NB4 (cell line): ENCODE data around the gene MYO1B.

Source experiments
- DNase-seq: peaks from one replicate; pipeline ENCODE4 v3.0.0; 2010; ENCODE audit warnings: low read depth
- H3K4me3 ChIP-seq: one replicate; pipeline ENCODE4 v1.5.1; 2011; ENCODE audit warnings: mild to moderate bottlenecking, low read depth, low read length, moderate library complexity
- CTCF ChIP-seq: IDR thresholded peaks from one replicate; pipeline ENCODE4 v1.5.1; 2012; ENCODE audit warnings: low read depth, low read length
- MYC ChIP-seq: IDR thresholded peaks from 2 replicates; pipeline ENCODE4 v1.6.1; 2011; ENCODE audit warnings: low read depth, low read length
- POLR2A ChIP-seq: IDR thresholded peaks from 2 replicates; pipeline ENCODE4 v1.6.1; 2011; ENCODE audit warnings: mild to moderate bottlenecking; ENCODE audit not compliant: insufficient read length; ENCODE audit errors: extremely low read depth
- TF ChIP-seq, protein P1 (sequence below): IDR thresholded peaks from 2 replicates; pipeline ENCODE4 v1.6.1; 2011; ENCODE audit warnings: low read depth, low read length

MYO1B gene

GRCh38 chr2:191322828-191323506 lies 77.8 kb downstream of the MYO1B start:
- TF ChIP-seq, protein P1, sequence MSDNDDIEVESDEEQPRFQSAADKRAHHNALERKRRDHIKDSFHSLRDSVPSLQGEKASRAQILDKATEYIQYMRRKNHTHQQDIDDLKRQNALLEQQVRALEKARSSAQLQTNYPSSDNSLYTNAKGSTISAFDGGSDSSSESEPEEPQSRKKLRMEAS: no peak
- no peak for TF ChIP-seq POLR2A
- TF ChIP-seq CTCF: no peak
- DNase-seq: no peak
- H3K4me3 ChIP-seq: no peak overlapping the region

DNA sequence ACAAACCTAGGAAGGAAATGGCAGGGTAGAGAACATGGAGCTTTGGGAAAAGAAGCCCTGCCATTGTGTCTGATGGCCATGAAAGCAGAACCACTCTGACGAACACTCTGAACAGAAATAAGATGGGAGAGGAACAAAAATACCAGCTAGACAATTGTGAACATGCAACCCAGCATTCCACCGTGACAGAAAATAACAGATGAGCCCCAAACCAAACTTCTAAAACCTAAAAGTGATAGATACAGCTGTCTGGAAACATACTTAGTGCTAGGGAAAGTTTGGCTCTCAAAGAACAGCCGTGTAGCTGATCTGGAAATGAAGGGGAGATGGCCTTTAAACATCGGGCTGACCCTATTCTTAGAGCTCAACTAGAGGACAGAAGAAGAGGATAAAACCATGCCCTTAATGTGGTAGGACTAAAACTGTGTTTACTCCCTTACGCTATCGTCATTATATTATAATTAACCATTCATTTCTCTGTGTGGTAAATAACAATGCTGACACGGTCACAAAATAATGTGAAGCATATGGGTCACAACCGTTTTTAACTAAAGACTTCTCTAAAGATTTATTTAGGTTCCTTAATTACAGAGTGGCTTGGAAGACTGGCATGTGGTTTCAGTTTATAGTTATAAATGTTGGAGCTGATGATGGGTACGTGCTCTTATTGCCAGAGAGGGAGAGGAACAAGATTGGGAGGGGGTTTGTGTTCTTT lies 80.6 kb downstream of the MYO1B start:
- no peak for TF ChIP-seq POLR2A
- TF ChIP-seq MYC: no peak
- no peak for TF ChIP-seq CTCF
- TF ChIP-seq, protein P1: no peak
- H3K4me3 ChIP-seq: no peak overlapping the region
- no peak for DNase-seq

GRCh38 chr2:191327484-191327883 lies 82.3 kb downstream of the MYO1B start:
- H3K4me3 ChIP-seq: no peak overlapping the region
- TF ChIP-seq POLR2A: no peak
- TF ChIP-seq MYC: no peak
- TF ChIP-seq, protein P1: no peak
- no peak for TF ChIP-seq CTCF
- DNase-seq: no peak

GRCh38 chr2:191328150-191328809 lies 83.1 kb downstream of the MYO1B start:
- no peak overlapping the region for H3K4me3 ChIP-seq
- TF ChIP-seq, protein P1: no peak
- no peak for TF ChIP-seq POLR2A
- no peak for TF ChIP-seq CTCF
- TF ChIP-seq MYC: no peak
- DNase-seq: no peak

- no peak for DNase-seq
- TF ChIP-seq, protein P1: no peak
- TF ChIP-seq MYC: no peak
- TF ChIP-seq POLR2A: no peak
- no peak for TF ChIP-seq CTCF
- no peak overlapping the region for H3K4me3 ChIP-seq
Observed at GRCh38 chr2:191329841-191330240, 84.6 kb downstream of the MYO1B start.
